GM12878 (cell line): ENCODE data around the gene IFITM1.

Experiments used
- KDM1A ChIP-seq: fragments of 200-600 bp; sonication (generic); IDR thresholded peaks from 2 replicates; pipeline ENCODE4 v1.6.1; 2016; ENCODE audit warnings: borderline replicate concordance
- MYC ChIP-seq: IDR thresholded peaks from 2 replicates; pipeline ENCODE4 v1.6.1; 2011; ENCODE audit warnings: mild to moderate bottlenecking, low read length, moderate library complexity, inconsistent platforms; ENCODE audit not compliant: insufficient read depth, insufficient replicate concordance, insufficient read length, severe bottlenecking
- POLR2AphosphoS5 ChIP-seq: IDR thresholded peaks from 2 replicates; pipeline ENCODE4 v1.6.1; 2011; ENCODE audit warnings: mild to moderate bottlenecking, low read length, inconsistent platforms
- TAF1 ChIP-seq: IDR thresholded peaks from 2 replicates; pipeline ENCODE4 v1.6.1; 2011; ENCODE audit warnings: mild to moderate bottlenecking, low read depth, low read length, borderline replicate concordance
- USF2 ChIP-seq: IDR thresholded peaks from 2 replicates; pipeline ENCODE4 v1.6.1; 2011; ENCODE audit warnings: low read depth, low read length, improper control_type of control experiment, borderline replicate concordance
- TF ChIP-seq, protein P1 (sequence below): IDR thresholded peaks from 2 replicates; pipeline ENCODE4 v1.6.1; 2012; ENCODE audit warnings: mild to moderate bottlenecking, low read depth, low read length

DNA sequence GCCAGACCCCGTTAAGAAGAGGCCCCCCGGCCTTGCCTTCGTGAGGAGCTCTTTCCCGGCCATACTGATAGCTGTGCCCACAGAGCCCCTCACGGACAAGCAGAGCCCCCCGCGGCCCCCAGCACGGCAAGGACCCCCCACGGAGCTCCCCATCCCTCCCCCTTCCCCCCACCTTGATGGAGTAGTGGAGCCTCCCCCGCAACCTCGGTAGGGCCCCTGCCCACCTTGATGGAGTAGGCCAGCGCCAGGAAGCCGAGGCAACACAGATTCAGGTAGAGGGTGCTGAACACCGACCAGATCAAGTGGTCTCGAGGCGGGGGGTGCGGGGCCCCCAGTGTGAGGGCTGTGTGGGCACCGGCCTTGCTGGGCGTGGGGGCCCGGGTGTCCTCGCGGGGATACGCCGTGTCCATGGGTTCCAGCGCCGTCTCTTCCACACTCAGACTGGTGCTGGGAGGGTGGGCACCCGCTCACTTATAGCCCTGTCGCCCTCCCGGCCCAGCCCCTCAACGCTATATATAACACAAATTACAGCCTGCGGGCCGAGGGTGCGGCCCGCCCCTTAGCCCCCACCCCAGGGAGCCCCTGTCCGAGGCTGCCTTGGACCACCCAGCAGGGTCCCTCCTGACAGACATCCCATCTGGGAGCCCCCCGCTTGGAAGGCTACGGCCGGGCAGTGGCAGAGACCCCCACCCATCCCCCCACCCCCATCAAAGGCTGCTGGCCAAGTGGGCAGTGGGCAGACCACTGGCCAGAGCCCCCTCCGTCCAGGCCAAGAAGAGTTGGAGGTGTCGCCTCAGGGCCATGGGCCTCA lies 14.6 kb upstream of the IFITM1 start, which contains the start of gene IFITM5:
- TF ChIP-seq POLR2AphosphoS5 (no peak), MYC (no peak), KDM1A (no peak), USF2 (no peak), TAF1 (no peak)
- TF ChIP-seq, protein P1, sequence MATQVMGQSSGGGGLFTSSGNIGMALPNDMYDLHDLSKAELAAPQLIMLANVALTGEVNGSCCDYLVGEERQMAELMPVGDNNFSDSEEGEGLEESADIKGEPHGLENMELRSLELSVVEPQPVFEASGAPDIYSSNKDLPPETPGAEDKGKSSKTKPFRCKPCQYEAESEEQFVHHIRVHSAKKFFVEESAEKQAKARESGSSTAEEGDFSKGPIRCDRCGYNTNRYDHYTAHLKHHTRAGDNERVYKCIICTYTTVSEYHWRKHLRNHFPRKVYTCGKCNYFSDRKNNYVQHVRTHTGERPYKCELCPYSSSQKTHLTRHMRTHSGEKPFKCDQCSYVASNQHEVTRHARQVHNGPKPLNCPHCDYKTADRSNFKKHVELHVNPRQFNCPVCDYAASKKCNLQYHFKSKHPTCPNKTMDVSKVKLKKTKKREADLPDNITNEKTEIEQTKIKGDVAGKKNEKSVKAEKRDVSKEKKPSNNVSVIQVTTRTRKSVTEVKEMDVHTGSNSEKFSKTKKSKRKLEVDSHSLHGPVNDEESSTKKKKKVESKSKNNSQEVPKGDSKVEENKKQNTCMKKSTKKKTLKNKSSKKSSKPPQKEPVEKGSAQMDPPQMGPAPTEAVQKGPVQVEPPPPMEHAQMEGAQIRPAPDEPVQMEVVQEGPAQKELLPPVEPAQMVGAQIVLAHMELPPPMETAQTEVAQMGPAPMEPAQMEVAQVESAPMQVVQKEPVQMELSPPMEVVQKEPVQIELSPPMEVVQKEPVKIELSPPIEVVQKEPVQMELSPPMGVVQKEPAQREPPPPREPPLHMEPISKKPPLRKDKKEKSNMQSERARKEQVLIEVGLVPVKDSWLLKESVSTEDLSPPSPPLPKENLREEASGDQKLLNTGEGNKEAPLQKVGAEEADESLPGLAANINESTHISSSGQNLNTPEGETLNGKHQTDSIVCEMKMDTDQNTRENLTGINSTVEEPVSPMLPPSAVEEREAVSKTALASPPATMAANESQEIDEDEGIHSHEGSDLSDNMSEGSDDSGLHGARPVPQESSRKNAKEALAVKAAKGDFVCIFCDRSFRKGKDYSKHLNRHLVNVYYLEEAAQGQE, result no peak
